ENCODE data around the gene CDK5RAP1.
A peak's percentile ranks its signal among the peaks of the same experiment; 100 is the strongest.

CDK5RAP1 gene

DNA sequence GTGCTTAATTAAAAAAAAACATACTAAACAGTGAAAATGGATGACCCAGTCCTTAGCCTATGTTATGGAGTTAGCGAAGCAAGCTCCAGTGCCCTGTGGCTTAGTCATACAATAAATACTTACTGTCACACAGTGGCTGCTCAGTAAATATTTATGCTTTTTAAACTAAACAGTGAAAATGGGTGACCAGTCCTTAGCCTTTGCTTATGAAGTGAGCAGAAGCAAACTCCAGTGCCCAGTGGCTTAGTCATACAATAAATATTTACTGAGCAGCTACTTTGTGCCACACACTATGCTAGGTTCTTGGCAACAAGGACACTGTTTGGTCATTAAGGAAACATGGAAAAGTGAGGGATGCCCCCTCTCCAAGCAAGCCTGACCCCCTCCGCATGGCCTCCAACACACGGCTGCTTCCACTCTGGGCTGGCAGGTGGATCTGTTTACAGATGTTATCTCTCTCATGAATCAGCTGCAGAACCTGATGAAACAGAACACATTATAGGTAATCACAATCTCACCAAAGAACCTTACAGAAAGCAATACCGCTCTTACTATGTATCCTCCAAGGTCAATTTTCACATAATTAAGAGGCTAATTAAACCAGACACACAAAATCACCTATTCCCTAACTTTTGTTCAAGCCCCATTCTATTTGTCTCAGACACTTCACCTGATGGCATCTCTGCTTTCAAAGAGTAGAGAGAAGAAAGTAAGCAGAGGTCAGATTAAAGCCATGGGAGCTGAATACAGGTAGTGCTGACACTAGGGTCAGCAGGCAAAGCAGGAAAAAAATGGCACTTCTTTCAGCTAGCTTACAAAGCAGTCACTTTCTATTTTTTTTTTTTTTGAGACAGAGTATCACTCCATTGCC lies 27.3 kb downstream of the CDK5RAP1 start:
- H3K4me1 ChIP-seq (ENCODE audit: insufficient read depth, low read length): no peaks in the 10 kb centered on the region
- H3K9ac ChIP-seq (ENCODE audit: low read depth, low read length): no peak overlapping the region
- no peak overlapping the region for H3K27ac ChIP-seq (ENCODE audit: low read depth, low read length)
- H3K9me3 ChIP-seq (ENCODE audit: insufficient read depth, low read depth, low read length): no peaks in the 10 kb centered on the region
- H3K36me3 ChIP-seq (ENCODE audit: insufficient read depth, low read length): peaks cover 79% of the 10 kb centered on the region
- 87% methylated on average over 4 of the region's 4 CpGs for WGBS
- no peak overlapping the region for H3K4me3 ChIP-seq (ENCODE audit: low read length)
- no peaks in the 10 kb centered on the region for H3K27me3 ChIP-seq (ENCODE audit: insufficient read depth, low read length)

DNA sequence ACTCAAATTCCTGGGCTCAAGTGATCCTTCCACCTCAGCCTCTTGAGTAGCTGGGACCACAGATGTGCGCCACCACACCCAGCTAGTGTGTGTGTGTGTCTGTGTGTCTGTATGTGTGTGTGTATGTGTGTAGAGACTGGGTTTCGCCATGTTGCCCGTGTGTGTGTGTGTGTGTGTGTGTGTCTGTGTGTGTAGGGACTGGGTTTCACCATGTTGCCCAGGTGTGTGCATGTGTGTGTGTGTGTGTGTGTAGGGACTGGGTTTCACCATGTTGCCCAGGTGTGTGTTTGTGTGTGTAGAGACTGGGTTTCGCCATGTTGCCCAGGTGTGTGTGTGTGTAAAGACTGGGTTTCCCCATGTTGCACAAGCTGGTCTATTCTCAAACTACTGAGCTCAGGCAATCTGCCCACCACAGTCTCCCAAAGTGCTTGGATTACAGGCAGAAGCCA lies 28.3 kb downstream of the CDK5RAP1 start:
- Histone ChIP-seq H3K27ac (ENCODE audit: low read depth, low read length) (no peak overlapping the region), H3K9me3 (ENCODE audit: insufficient read depth, low read depth, low read length) (no peaks in the 10 kb centered on the region), H3K4me1 (ENCODE audit: insufficient read depth, low read length) (no peaks in the 10 kb centered on the region), H3K36me3 (ENCODE audit: insufficient read depth, low read length) (peaks cover 72% of the 10 kb centered on the region), H3K4me3 (ENCODE audit: low read length) (no peak overlapping the region), H3K9ac (ENCODE audit: low read depth, low read length) (no peak overlapping the region), H3K27me3 (ENCODE audit: insufficient read depth, low read length) (no peaks in the 10 kb centered on the region)
- WGBS: 86% methylated on average over 4 of the region's 4 CpGs

DNA sequence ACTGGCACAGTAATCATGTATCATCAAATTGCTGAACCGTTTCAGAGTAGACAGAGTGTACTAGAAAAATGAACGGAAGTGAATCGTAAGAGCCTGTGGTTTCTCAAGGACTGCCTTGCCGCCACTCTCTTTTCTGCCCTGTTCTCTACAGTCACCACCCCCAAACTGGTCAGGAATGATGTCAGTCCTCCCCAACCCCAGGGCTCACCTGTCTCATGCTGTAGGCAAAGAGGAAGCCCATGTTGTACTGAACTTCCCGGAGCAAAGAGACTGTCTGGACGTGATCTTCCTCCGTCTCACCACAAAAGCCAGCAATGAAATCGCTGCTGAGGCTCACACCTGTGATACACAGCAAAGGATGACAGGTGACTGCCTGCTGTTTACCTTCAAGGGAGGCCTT lies 31.0 kb downstream of the CDK5RAP1 start:
- Histone ChIP-seq H3K27ac (ENCODE audit: low read depth, low read length) (no peak overlapping the region), H3K9ac (ENCODE audit: low read depth, low read length) (no peak overlapping the region), H3K9me3 (ENCODE audit: insufficient read depth, low read depth, low read length) (no peaks in the 10 kb centered on the region), H3K4me3 (ENCODE audit: low read length) (no peak overlapping the region), H3K36me3 (ENCODE audit: insufficient read depth, low read length) (peaks cover 81% of the 10 kb centered on the region), H3K27me3 (ENCODE audit: insufficient read depth, low read length) (no peaks in the 10 kb centered on the region), H3K4me1 (ENCODE audit: insufficient read depth, low read length) (no peaks in the 10 kb centered on the region)
- 98% methylated on average over 8 of the region's 8 CpGs for WGBS

DNA sequence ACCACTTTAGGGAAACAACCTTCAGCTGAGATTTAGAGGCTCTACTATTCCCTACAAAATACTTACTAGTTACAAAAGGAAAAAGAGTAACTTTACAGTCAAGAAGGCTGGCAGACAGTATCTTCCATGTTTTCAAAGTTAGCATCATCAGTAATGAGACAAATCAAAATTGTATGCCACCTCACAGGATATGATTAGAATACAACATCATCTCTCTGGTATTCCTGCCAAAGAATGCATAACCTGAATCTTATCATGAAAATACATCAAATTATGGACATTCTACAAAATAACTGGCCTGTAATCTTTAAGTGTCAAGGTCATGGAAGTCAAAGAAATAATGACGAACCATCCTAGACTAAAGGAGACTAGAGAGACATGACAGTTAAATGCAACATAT lies 38.4 kb downstream of the CDK5RAP1 start:
- Histone ChIP-seq H3K9ac (ENCODE audit: low read depth, low read length) (no peak overlapping the region), H3K4me1 (ENCODE audit: insufficient read depth, low read length) (no peaks in the 10 kb centered on the region), H3K27me3 (ENCODE audit: insufficient read depth, low read length) (no peaks in the 10 kb centered on the region), H3K4me3 (ENCODE audit: low read length) (no peak overlapping the region), H3K27ac (ENCODE audit: low read depth, low read length) (no peak overlapping the region), H3K36me3 (ENCODE audit: insufficient read depth, low read length) (peaks cover 86% of the 10 kb centered on the region), H3K9me3 (ENCODE audit: insufficient read depth, low read depth, low read length) (no peaks in the 10 kb centered on the region)
- WGBS: 89% methylated on average over 1 of the region's 1 CpG

DNA sequence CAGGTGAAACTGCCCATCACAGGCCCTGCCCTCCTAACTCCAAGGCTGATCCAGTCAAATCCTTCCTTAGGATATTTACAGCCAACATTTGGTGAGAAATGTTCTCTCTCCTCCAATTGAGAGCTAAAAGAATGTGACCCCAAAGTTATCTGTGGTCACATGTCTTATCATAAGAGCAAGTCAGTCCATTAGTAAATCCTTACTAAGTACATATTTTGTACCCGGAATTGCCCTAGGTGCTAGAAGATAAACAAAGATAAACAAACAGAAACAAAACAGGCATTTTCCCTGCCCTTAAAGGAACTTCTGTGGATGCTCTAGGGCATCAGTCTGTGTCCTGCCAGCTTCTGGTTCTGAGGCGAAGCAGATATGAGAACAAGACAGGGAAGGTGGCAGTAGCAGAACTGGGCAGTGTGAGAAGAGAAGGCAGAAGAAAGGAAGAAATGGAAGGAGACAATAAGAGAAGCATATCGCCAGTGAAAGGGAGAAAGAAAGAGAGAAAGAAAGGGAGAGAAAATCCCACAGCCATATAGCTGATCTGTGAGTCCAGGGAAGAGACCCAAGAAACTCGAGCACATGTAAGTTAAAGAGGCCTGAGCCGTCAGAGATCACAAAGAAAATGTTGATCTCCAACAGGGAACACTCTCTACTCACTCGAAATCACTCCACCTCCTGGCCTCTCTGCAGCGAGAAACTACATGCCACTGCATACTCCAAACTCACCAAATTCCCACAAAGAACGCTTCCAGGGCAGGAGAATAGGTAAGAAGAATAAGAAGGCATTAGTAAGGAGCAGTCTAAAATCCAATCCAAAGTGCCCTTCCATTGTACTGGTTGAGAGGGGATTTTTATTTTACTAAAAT lies 41.7 kb downstream of the CDK5RAP1 start:
- no peaks in the 10 kb centered on the region for H3K27me3 ChIP-seq (ENCODE audit: insufficient read depth, low read length)
- H3K36me3 ChIP-seq (ENCODE audit: insufficient read depth, low read length): peaks cover 55% of the 10 kb centered on the region
- H3K4me1 ChIP-seq (ENCODE audit: insufficient read depth, low read length): no peaks in the 10 kb centered on the region
- no peaks in the 10 kb centered on the region for H3K9me3 ChIP-seq (ENCODE audit: insufficient read depth, low read depth, low read length)
- H3K9ac ChIP-seq (ENCODE audit: low read depth, low read length): no peak overlapping the region
- H3K4me3 ChIP-seq (ENCODE audit: low read length): no peak overlapping the region
- WGBS: 83% methylated on average over 7 of the region's 8 CpGs
- H3K27ac ChIP-seq (ENCODE audit: low read depth, low read length): no peak overlapping the region

DNA sequence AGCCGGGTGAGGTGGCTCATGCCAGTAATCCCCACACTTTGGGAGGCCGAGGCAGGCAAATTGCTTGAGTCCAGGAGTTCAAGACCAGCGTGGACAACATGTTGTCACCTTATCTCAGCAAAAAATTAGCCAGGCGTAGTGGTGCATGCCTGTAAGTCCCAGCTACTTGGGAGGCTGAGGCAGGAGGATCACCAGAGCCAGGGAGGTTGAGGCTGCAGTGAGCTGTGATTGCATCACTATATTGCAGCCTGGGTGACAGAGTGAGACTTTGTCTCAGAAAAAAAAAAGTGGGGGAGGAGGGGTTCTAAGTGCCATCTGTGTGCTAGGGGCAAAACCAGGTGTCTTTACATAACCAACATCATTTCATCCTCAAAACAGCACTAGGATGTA lies 48.3 kb downstream of the CDK5RAP1 start:
- H3K4me3 ChIP-seq (ENCODE audit: low read length): no peak overlapping the region

DNA sequence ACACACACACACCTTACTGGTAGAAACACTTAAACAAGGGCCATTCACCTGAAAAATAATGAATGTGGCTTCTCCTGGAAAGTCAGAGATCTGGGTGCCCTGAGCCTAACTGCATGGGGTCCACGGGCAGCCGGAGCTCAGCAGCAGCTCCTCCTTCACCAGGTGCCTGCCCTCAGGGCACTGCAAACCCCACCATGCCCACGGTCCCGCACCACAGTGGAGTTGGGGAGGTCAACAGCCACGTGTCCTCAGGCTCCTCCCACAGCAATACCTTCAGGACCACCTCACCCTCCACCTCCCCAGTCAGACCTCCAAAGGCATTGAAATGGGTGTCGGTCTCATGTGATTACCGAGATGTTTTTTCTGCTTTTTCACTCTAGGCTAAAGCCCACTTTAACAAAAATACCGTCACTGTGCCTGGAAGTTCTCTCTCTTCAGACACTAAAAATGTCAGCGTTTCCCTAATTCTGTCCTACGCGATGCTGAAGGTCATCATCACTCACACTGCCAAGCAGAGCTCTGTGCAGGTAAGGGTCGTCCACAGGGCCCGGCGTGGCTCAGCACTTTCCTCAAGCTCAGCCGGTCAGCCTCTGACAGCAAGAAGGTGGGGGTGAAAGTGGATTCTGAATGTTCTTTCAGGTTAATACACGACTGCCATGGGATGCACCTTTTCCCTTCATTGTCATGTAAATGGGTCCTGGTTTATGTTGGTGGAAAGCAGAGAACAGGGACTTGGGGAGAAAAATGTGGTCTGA lies 48.9 kb downstream of the CDK5RAP1 start:
- Histone ChIP-seq H3K4me3 (ENCODE audit: low read length) (no peak overlapping the region), H3K9ac (ENCODE audit: low read depth, low read length) (no peak overlapping the region), H3K27ac (ENCODE audit: low read depth, low read length) (no peak overlapping the region), H3K9me3 (ENCODE audit: insufficient read depth, low read depth, low read length) (no peaks in the 10 kb centered on the region), H3K36me3 (ENCODE audit: insufficient read depth, low read length) (no peaks in the 10 kb centered on the region), H3K4me1 (ENCODE audit: insufficient read depth, low read length) (peaks cover 15% of the 10 kb centered on the region), H3K27me3 (ENCODE audit: insufficient read depth, low read length) (no peaks in the 10 kb centered on the region)
- WGBS: 74% methylated on average over 16 of the region's 16 CpGs

More for the DNA sequence above, 48.3 kb downstream of the CDK5RAP1 start:
- Histone ChIP-seq H3K9me3 (ENCODE audit: insufficient read depth, low read depth, low read length) (no peaks in the 10 kb centered on the region), H3K36me3 (ENCODE audit: insufficient read depth, low read length) (0 out of 2 replicates have a peak, but pooled peaks cover under 1% of the 10 kb centered on the region), H3K4me1 (ENCODE audit: insufficient read depth, low read length) (peaks cover 15% of the 10 kb centered on the region), H3K27ac (ENCODE audit: low read depth, low read length) (no peak overlapping the region), H3K9ac (ENCODE audit: low read depth, low read length) (no peak overlapping the region), H3K27me3 (ENCODE audit: insufficient read depth, low read length) (no peaks in the 10 kb centered on the region)
- WGBS: 85% methylated on average over 4 of the region's 4 CpGs

DNA sequence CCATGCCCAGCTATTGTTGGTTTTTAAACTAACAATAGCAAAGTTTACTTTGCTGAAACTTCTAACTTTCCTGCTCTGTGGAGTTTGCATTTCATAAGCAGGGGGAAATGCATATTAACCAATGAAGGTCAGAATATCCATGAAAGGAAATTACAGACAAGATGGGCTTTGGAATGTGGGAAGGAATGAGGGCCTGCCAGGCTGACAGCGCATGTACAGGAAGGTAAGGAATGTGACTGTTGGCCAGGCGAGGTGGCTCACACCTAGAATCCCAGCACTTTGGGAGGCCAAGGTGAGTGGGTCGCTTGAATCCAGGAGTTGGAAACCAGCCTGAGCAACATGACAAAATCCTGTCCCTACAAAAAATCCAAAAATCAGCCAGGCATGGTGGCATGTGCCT lies 49.6 kb downstream of the CDK5RAP1 start:
- Histone ChIP-seq H3K36me3 (ENCODE audit: insufficient read depth, low read length) (no peaks in the 10 kb centered on the region), H3K27me3 (ENCODE audit: insufficient read depth, low read length) (no peaks in the 10 kb centered on the region)
- WGBS: 60% methylated on average over 3 of the region's 3 CpGs

DNA sequence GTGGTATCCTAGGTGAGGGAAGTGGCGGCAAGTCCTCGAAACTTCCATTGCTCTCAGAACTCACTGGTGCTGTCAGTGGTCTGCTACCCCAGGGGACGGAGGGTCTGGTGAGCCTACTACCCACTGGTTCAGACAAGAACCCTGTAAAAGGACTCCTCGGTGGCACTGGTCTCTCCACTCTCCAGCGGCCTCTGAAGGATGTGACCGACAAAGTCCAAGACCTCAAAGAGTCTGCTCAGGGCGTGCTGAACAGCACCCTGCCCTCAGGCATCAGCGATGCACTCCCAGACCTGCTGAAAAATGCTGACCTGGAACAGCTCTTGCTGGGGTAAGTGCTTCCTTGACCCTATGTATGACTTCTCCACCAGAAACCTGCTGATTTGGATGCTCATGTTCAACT lies 51.8 kb downstream of the CDK5RAP1 start:
- H3K4me1 ChIP-seq (ENCODE audit: insufficient read depth, low read length): peaks cover 15% of the 10 kb centered on the region

More for the DNA sequence above, 49.6 kb downstream of the CDK5RAP1 start:
- Histone ChIP-seq H3K4me1 (ENCODE audit: insufficient read depth, low read length) (peaks cover 15% of the 10 kb centered on the region), H3K9ac (ENCODE audit: low read depth, low read length) (no peak overlapping the region), H3K27ac (ENCODE audit: low read depth, low read length) (no peak overlapping the region), H3K4me3 (ENCODE audit: low read length) (no peak overlapping the region), H3K9me3 (ENCODE audit: insufficient read depth, low read depth, low read length) (no peaks in the 10 kb centered on the region)

DNA sequence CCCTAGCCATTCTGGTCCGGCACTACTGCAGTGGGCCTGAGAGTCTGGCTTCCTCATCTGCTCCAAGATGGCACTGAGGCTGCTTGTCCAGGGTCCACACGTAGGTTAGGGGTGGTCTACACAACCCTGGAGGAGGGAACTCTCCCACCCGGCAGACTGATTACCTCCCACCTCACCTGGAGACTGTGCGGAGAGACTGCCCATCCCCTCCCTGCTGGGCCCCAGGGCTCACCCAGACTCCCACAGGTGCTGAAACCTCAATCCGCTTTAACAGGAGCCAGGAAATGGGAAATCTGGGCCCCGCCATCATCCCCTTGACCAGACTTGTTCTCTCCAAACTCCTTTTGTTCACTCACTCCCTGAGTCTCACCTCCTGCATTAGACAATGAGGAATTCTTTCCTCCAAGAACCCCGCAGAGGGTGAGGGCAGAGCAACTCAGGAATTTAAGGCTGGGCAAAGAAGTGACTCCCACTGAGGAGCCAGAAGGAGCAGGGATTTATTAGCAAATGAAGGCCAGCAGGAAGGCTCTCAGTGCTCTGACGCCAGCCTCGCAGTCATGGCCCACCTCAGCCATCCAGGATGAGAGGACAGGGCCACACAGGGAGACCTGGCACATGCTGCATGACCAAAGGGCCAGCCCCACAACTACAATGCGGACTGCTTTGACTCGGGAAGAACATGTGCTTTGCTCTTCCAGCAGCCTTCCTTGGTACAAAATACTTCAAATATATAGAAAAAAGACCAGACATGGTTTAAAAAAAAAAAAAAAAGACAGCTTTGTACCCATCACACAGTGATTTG lies 53.0 kb downstream of the CDK5RAP1 start:
- H3K9me3 ChIP-seq (ENCODE audit: insufficient read depth, low read depth, low read length): no peaks in the 10 kb centered on the region
- H3K4me1 ChIP-seq (ENCODE audit: insufficient read depth, low read length): peaks cover 15% of the 10 kb centered on the region
- no peaks in the 10 kb centered on the region for H3K27me3 ChIP-seq (ENCODE audit: insufficient read depth, low read length)
- WGBS: 78% methylated on average over 11 of the region's 11 CpGs
- no peaks in the 10 kb centered on the region for H3K36me3 ChIP-seq (ENCODE audit: insufficient read depth, low read length)
- H3K27ac ChIP-seq (ENCODE audit: low read depth, low read length): peak overlapping the region; percentile 21; the same call in 1 of the 2 replicates
- H3K4me3 ChIP-seq (ENCODE audit: low read length): no peak overlapping the region
- no peak overlapping the region for H3K9ac ChIP-seq (ENCODE audit: low read depth, low read length)

More for the DNA sequence above, 51.8 kb downstream of the CDK5RAP1 start:
- Histone ChIP-seq H3K36me3 (ENCODE audit: insufficient read depth, low read length) (no peaks in the 10 kb centered on the region), H3K27ac (ENCODE audit: low read depth, low read length) (no peak overlapping the region), H3K9me3 (ENCODE audit: insufficient read depth, low read depth, low read length) (no peaks in the 10 kb centered on the region), H3K9ac (ENCODE audit: low read depth, low read length) (no peak overlapping the region), H3K27me3 (ENCODE audit: insufficient read depth, low read length) (no peaks in the 10 kb centered on the region), H3K4me3 (ENCODE audit: low read length) (no peak overlapping the region)
- WGBS: 97% methylated on average over 8 of the region's 8 CpGs
